ENCODE data around the gene TMEM37.

TMEM37 gene

DNA sequence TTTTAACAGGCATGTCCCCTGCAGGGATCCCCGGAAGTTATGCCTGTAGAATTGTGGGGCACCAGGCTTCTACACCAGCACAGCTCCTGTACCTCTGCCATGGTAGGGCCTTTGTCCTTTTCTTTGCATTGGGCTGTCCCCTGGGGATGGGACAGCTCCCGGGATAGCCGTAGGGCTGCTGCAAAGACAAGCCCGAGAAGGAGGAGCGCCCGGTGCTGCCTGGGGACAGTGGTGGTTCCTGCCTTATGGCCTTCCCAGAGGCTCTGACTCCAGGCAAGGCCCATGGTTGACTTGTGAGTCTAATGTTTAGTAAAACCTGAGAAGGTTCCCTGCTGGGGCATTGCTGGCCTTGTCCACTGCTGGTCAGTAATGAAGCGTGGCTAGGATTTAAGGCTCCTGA is 30.9 kb downstream of the TMEM37 start:
- DNase-seq (ENCODE audit: low spot score): no peak
- no peak for TF ChIP-seq CTCF (conservative IDR thresholded peaks at IDR 0.05; ENCODE audit: low read depth)
- POLR2A ChIA-PET (ENCODE audit: low non-redundant PET): no interaction called here
- CTCF ChIA-PET: no interaction called here
- no peak overlapping the region for H3K27ac ChIP-seq

- no peak overlapping the region for H3K27ac ChIP-seq
- ChIA-PET POLR2A (ENCODE audit: low non-redundant PET) (no interaction called here), CTCF (interaction anchor here (1.1 kb wide), 1 partner anchor 13 kb away, joined by 3 read pairs; no protein-coding TSS in a partner anchor)
- no peak for DNase-seq (ENCODE audit: low spot score)
- no peak for TF ChIP-seq CTCF (conservative IDR thresholded peaks at IDR 0.05; ENCODE audit: low read depth)
Measured at GRCh38 chr2:119463136-119463535, 31.5 kb downstream of the TMEM37 start.

GRCh38 chr2:119463990-119464389 is 32.3 kb downstream of the TMEM37 start:
- CTCF ChIA-PET: interaction anchor here (1.1 kb wide), 1 partner anchor 12 kb away, joined by 3 read pairs; no protein-coding TSS in a partner anchor
- no peak for TF ChIP-seq CTCF (conservative IDR thresholded peaks at IDR 0.05; ENCODE audit: low read depth)
- DNase-seq (ENCODE audit: low spot score): no peak
- POLR2A ChIA-PET (ENCODE audit: low non-redundant PET): no interaction called here
- no peak overlapping the region for H3K27ac ChIP-seq

DNA sequence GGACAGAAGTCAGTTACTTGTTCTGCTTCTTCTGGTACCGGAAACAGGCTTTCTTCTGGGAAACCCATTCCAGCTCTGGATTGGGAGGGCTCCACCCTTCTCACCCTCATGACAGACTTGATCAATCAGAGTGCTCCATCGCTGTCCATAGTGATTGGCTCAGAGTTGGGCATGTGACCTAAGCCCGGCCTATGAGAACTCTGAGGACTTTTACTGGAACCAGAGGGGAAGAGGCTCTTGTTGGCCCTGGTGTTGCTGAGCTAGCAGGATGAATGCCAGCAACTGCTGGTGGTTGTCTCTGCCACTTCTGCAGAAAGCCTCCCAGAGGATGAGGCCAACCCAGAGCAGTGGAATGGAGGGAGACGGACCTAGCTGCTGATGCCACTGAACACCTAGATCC is 33.3 kb downstream of the TMEM37 start:
- no peak overlapping the region for H3K27ac ChIP-seq
- CTCF ChIA-PET: interaction anchor here (1.8 kb wide), 1 partner anchor 11 kb away, joined by 15 read pairs; no protein-coding TSS in a partner anchor
- POLR2A ChIA-PET (ENCODE audit: low non-redundant PET): no interaction called here
- TF ChIP-seq CTCF (conservative IDR thresholded peaks at IDR 0.05; ENCODE audit: low read depth): no peak
- DNase-seq (ENCODE audit: low spot score): no peak

DNA sequence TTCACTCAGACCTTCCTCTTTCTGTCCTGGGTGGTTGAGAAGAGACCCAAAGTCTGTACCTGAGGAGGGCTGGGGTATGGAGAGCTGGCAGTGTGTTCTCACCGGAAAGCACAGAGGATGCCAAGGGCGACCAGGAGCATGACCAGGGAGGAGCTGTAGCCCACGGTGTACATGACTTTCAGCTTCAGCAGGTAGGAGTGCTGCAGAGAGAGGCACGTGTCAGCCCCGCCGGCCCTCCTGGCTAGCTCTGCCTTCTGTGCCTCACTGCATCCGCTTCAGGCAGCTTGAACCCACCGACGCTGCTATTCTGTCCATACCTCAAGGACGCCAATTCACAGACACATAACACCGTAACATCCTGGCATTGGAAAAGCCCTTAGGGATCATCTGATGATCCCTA is 34.0 kb downstream of the TMEM37 start:
- CTCF ChIA-PET: interaction anchor here (0.6 to 1.8 kb wide), 2 partner anchors 11 to 25 kb away, joined by 3 to 15 read pairs; no protein-coding TSS in a partner anchor
- TF ChIP-seq CTCF (conservative IDR thresholded peaks at IDR 0.05; ENCODE audit: low read depth): no peak
- DNase-seq (ENCODE audit: low spot score): no peak
- no peak overlapping the region for H3K27ac ChIP-seq
- POLR2A ChIA-PET (ENCODE audit: low non-redundant PET): no interaction called here

DNA sequence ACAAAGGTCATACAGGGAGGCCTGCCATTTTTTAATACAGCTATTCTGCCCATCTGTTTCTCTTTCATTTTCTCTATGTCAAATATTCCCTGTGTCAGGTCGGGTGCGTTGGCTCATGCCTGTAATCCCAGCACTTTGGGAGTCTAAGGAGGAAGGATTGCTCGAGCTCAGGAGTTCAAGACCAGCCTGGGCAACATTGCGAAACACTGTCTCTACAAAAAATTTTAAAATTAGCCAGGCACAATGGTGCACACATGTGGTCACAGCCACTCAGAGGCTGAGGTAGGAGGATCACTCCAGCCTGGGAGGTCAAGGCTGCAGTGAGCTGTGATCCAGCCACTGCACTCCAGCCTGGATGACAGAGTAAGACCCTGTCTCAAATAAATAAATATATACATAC is 34.7 kb downstream of the TMEM37 start:
- TF ChIP-seq CTCF (conservative IDR thresholded peaks at IDR 0.05; ENCODE audit: low read depth): no peak
- ChIA-PET POLR2A (ENCODE audit: low non-redundant PET) (no interaction called here), CTCF (interaction anchor here (0.6 kb wide), 1 partner anchor 25 kb away, joined by 3 read pairs; no protein-coding TSS in a partner anchor)
- H3K27ac ChIP-seq: no peak overlapping the region
- no peak for DNase-seq (ENCODE audit: low spot score)
